ENCODE data around the gene STAG3.

DNA sequence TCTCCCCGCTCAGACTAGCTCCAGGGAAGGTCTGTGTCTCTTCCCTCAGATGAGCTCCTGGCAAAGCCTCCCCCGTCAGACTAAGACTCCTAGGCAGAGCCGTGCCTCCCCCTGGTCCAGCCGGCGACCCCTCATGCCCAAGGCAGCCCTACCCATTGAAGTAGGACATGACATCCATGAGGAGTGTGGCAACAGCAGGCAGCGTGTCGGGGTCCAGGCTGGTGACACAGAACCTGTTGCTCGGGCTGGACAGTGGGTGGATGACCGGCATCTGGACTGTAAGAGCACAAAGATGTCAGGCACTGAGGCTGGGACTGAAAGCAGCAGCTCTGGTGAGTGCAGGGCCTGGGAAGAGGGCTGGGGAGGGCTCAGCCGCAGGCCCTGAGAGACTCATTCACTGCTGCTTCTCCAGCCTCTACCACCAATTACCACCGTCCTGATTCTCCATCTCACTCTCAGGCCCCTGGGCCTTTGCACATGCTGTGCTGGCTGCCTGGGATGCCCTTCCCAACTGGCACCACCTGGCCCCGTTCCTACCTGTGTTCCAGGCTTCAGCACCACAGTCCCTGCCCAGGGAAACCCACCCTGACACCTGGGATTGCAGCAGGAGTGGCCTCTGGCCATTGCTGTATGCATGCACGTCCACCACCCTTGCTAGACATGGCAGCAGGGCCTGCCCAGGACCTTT, 44.9 kb downstream of the STAG3 start:
- TF ChIP-seq LEF1 (IDR thresholded peaks at IDR 0.05; ENCODE audit: borderline replicate concordance) (no peak), L3MBTL2 (conservative IDR thresholded peaks at IDR 0.05) (no peak), FOXK2 (IDR thresholded peaks at IDR 0.05) (no peak), CTBP1 (IDR thresholded peaks at IDR 0.05; ENCODE audit: borderline replicate concordance) (no peak), FOXA1 (IDR thresholded peaks at IDR 0.05) (no peak), NFRKB (IDR thresholded peaks at IDR 0.05) (no peak), ELF4 (IDR thresholded peaks at IDR 0.05) (no peak), BHLHE40 (IDR thresholded peaks at IDR 0.05; ENCODE audit: borderline replicate concordance) (no peak), SP1 (IDR thresholded peaks at IDR 0.05) (no peak), TARDBP (IDR thresholded peaks at IDR 0.05) (no peak), FOXM1 (IDR thresholded peaks at IDR 0.05; ENCODE audit: borderline replicate concordance) (no peak), ZNF384 (IDR thresholded peaks at IDR 0.05) (no peak)
